Activated CD8-positive, alpha-beta memory T cell treated with anti-CD3 and anti-CD28 coated beads, Interleukin-2, amount 50 U/mL, for 48 hours (primary cell): Measurements from ENCODE around the gene PTPN9.
"Not testable (repeated sequence)": the region's sequence is repeated elsewhere in the genome, so short reads cannot be mapped to it uniquely, and the experiment has no call there.

Experiments used
- DNase-seq: peaks from one replicate; pipeline ENCODE4 v3.0.0-alpha.2; 2020

PTPN9 gene

DNA sequence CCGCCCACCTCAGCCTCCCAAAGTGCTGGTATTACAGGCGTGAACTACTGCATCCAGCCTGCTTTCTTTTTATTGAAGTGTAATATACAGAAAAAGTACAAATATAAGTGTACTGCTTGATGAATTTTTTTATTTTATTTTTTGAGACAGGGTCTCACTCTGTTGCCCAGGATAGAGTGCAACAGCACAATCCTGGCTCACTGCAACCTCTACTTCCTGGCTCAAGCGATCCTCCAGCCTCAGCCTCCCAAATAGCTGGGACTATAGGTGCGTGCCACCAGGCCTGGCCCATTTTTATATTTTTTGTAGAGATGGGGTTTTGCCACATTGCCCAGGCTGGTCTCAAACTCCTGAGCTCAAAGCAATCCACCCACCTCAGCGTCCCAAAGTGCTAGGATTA lies 3.8 kb upstream of the PTPN9 start:
- not testable (repeated sequence) for DNase-seq

- DNase-seq: peak; percentile 64
Measured at GRCh38 chr15:75578173-75578947, 755 bp downstream of the PTPN9 start.

DNA sequence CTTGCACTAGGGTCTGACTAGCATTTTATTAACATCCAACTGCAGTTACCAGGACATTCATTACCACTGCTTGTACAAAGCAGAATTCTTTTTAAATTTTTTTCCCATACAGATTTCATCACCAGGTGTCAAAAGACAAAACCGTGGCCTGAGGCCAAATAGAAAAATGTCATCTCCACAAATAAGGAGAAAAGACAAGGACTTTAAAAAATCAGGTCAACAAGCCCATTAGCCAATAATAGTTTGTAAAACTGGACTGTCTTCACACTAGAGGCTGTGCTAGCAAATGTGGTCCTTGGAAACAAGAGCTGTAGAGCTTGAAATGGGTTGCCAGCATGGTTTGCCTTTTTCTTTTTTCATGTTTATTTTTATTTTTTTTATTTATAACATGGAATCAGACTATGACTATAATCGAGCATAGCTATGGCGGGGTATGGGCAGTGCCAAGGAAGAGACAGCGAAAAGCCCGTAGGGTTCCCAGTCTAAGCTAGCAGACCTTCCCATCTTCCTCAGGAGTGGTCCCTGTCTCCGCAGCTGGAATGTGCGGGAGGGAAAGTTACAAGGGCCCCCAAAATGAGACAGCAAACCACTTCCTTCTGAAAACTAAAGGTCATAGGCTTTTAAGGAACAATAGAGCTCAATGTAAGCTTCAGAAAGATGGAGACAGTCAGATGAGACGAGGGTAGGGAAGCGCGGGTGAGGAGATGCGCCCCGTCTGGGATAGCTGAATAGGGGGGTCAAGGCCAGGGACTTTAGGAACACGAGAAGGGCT lies 1.5 kb downstream of the PTPN9 start:
- DNase-seq: no peak

- DNase-seq: no peak
Measured at GRCh38 chr15:75573648-75574384, 5.3 kb downstream of the PTPN9 start.

- no peak for DNase-seq
Measured at GRCh38 chr15:75570126-75570845, 8.8 kb downstream of the PTPN9 start.

- DNase-seq: no peak
Measured at GRCh38 chr15:75565062-75565970, 13.8 kb downstream of the PTPN9 start.

- DNase-seq: no peak
Measured at GRCh38 chr15:75561888-75562287, 17.2 kb downstream of the PTPN9 start.

DNA sequence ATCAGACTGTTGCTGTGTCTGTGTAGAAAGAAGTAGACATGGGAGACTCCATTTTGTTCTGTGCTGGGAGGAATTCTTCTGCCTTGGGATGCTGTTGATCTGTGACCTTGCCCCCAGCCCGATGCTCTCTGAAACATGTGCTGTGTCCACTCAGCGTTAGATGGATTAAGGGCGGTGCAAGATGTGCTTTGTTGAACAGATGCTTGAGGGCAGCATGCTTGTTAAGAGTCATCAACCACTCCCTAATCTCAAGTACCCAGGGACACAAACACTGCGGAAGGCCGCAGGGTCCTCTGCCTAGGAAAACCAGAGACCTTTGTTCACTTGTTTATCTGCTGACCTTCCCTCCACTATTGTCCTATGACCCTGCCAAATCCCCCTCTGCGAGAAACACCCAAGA lies 19.8 kb downstream of the PTPN9 start:
- DNase-seq: not testable (repeated sequence)

GRCh38 chr15:75558955-75559354 lies 20.2 kb downstream of the PTPN9 start:
- DNase-seq: not testable (repeated sequence)

DNA sequence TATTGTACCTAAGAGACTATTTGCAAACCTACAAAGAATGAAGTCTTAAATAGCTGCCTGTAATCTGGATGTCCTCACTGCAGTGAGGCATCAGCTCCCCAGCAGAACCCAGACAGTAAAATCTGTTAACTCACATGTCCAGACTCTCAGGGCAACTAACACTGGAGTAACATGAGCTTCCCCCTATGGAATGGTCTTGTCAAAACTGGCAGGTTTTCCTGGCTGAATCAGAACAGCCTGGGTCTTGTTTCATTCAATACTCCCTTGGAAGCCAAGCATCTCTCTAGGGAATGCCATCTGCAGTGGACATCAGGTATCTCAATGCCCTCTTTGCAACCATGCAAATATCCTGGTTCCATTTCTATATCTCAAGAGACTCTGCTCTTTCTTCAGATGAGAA lies 24.4 kb downstream of the PTPN9 start:
- no peak for DNase-seq

GRCh38 chr15:75553659-75554058 lies 25.5 kb downstream of the PTPN9 start:
- no peak for DNase-seq

- no peak for DNase-seq
Measured at GRCh38 chr15:75551091-75551490, 28.0 kb downstream of the PTPN9 start.

DNA sequence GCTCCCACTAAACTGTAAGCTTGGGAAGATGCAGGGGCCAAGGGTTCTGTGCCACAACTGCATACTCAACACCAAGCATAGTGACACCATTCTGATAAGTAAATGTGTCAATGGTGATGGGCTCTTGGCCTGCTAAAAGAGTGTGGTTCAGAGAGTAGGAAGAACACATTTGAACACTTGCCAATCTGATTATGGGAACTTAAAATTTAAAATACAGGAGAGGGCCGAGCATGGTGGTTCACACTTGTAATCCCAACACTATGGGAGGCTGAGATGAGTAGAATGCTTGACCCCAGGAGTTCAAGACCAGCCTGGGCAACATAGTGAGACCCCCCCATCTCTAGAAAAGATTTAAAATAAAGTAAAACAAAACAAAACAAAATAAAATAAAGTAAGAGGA lies 34.1 kb downstream of the PTPN9 start:
- DNase-seq: no peak

GRCh38 chr15:75544359-75544758 lies 34.8 kb downstream of the PTPN9 start:
- DNase-seq: no peak

DNA sequence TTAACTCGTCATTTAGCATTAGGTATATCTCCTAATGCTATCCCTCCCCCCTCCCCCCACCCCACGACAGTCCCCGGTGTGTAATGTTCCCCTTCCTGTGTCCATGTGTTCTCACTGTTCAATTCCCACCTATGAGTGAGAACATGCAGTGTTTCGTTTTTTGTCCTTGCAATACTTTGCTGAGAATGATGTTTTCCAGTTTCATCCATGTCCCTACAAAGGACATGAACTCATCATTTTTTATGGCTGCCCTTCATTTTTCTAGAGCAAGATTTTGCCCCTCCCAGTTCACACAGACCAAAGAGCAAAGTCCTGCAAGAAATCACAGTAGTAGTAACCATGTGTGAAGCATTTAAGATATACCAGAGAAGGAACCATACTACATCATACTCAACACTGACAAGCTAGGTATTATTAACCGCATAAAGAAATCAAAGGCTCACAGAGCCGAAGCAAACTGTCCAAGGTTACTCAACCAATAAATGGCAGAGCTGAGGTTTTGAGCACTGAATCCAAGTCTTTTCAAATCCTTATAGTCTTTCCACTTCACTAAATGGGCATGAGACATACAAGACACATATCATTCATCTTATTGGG lies 36.1 kb downstream of the PTPN9 start:
- DNase-seq: not testable (repeated sequence)

- no peak for DNase-seq
Measured at GRCh38 chr15:75542386-75542797, 36.7 kb downstream of the PTPN9 start.

DNA sequence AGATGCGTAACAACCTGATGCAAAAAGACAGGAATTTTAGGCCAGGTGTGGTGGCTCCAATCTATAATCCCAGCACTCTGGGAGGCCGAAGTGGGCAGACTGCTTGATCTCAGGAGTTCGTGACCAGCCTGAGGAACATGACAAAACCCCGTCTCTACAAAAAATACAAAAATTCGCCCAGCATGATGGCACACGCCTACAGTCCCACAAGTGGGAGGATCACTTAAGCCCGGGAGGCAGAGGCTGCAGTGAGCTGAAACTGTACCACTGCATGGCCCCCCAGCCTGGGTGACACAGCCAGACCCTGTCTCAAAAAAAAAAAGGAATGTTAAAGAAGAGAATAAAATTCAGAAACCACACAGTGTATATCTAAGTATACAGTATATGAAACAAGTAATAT lies 40.7 kb downstream of the PTPN9 start:
- no peak for DNase-seq

DNA sequence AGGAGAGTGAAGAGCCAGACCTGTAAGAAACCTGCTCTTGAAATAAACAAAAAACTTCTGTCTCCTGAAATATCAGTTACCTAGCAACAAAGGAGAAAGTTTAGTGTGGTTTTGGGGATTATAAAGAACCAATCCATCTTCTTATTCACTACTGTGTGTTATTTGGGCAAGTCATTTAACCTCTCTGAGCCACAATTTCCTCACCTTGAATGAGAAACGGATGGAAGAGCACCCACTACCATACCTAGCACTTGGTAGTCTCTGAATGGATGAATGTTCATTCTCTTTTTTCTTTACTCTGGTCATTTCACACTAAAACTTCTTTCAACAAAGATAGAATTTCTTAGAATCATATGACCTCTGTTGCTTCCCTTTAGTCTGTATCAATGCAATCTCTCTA lies 45.2 kb downstream of the PTPN9 start:
- DNase-seq: no peak

- no peak for DNase-seq
Measured at GRCh38 chr15:75532413-75533250, 46.5 kb downstream of the PTPN9 start.

- DNase-seq: no peak
Measured at GRCh38 chr15:75531041-75531450, 48.1 kb downstream of the PTPN9 start.
